GM21423 (cell line): ENCODE data around the gene IQSEC1.
A peak's percentile ranks its signal among the peaks of the same experiment; 100 is the strongest.

Source experiments
- ATAC-seq: cut with Tn5 transposase; IDR thresholded peaks from one replicate; pipeline ENCODE4 v1.9.1; 2021; ENCODE audit warnings: mild to moderate bottlenecking, moderate library complexity; ENCODE audit not compliant: unreplicated experiment

IQSEC1 gene

DNA sequence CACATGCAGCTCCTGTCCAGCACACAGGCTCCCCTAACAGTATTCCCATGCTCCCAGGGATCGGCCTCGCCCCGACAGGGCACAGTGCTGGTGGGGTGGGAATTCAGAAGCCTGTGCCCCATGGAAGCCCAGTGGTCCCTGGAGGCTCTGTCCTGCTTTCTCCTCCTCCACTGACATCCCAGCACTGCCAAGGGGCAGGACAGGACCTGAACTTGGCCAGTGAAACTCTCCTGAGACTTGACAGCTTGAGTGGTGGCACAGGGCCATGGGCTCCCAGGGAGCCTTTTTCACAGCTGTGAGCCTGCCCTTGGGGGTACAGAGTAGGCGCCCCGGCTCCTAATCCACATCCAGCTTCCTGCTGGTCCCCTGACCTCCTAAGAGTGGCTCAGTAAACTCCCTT is 38.4 kb downstream of the IQSEC1 start:
- no peak for ATAC-seq

- ATAC-seq = no peak
These were observed 39.0 kb downstream of the IQSEC1 start for GRCh38 chr3:13034109-13034800.

DNA sequence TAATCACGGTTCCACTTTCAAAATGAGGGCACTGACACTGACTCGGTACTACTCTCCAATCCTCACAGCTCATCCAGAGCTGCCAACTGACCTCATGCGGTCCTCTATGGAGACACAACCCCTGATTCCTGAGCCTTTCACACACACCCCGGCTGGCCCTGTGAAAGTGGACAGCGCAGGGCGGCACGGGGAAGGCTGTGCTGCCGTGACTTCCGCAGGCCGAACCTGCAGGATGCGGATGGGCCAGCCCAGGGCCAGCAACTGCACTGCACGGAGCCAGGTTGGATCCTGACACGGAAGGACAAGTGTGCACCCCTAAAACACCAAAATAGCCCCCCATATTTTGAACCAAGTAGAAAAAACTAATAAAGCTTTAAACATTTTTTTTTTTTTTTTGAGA is 41.0 kb downstream of the IQSEC1 start:
- ATAC-seq = no peak

DNA sequence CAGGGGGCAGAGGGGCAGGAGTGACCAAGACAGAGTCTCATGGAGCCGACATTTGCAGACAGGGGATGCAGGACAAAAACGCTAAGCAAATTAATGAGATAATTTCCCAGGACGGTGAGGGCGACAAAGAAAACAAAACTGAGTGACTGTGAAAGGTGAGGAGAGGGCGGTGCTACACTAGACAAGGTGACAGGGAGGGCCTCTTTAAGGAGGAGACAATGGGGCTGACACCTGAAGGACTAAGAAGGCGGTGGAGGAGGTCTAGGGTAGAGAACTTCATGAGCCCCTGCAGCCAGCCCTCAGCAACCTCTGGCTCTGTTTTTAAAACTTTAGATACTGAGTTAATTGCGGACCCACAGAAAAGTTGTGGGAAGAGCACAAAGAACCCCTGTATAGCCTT is 41.6 kb downstream of the IQSEC1 start:
- ATAC-seq = no peak

GRCh38 chr3:13030684-13031083 is 42.5 kb downstream of the IQSEC1 start:
- no peak for ATAC-seq

DNA sequence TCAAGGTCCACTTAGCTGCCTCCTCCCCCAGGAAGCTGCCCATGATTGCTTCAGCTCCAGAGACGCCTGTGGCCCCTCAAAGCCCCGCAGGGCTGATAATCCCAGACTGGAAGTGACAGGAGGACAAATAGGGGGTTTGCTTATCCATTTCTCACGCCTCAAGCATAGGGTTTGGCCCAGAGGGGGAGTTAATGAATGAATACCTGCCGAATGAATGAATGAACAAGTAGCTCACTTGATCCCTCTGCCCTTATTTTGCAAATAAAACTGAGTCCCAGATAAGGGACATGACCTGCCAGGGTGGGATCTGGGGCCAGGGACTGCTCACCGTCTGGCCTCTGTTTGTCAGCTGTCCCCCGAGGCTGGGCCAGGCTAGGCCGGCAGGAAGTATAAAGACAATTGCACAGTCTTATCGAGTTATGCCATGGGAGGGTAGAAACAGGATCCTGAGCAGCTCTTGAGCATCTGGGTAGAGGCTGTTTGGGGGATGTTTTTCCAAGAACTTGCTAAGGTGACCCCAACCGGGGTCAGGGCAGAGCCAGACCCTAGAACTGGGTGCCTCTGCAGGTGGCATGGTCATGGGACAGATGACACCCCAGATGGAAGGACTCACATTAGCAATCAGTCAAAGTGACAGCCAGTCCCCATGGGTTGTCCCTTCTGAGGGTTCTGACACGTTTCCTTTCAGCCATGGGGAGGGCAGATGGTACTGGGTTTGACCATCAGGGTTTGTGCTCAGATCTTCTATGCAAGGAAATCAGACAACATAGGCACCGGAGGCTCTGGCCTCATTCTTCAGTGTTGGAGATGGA is 45.0 kb downstream of the IQSEC1 start:
- ATAC-seq = no peak

GRCh38 chr3:13027154-13027553 is 46.1 kb downstream of the IQSEC1 start:
- ATAC-seq = no peak

- ATAC-seq = no peak
These were observed 46.7 kb downstream of the IQSEC1 start for GRCh38 chr3:13026534-13026933.

- no peak for ATAC-seq
These were observed 47.3 kb downstream of the IQSEC1 start for GRCh38 chr3:13025778-13026518.

DNA sequence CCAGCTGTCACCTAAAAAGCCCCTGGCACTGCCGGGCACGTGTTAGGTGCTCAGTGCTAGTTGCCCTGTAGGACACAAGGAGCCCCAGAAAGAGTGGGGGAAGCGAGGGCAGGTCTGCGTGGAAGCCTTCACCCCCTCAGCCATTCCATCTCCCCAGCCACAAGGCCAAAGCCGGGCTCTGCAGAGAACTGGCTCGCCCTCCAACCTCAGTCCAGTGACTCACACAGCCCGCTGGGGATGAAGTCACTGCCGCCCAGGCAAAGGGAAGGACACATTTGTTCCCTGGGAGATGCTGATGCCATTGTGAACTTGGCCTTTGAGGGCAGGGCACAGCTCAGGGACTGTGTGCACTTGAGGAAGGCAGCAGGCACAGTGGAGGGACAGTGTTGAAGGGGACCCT is 48.1 kb downstream of the IQSEC1 start:
- no peak for ATAC-seq

DNA sequence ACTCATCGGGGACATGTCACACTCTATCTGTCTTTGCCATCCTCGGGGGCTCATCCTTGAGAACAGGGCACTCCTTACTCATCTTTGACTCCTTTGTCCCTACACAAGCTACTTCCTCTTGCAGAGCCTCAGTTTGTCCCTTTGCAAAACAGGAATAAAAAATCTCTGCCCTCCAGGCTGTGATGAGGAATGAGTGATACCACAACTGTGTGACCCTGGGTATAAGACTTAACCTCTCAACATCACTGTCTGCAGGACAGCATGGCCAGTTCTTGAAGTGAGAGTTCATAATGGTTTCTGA is 48.5 kb downstream of the IQSEC1 start:
- no peak for ATAC-seq

DNA sequence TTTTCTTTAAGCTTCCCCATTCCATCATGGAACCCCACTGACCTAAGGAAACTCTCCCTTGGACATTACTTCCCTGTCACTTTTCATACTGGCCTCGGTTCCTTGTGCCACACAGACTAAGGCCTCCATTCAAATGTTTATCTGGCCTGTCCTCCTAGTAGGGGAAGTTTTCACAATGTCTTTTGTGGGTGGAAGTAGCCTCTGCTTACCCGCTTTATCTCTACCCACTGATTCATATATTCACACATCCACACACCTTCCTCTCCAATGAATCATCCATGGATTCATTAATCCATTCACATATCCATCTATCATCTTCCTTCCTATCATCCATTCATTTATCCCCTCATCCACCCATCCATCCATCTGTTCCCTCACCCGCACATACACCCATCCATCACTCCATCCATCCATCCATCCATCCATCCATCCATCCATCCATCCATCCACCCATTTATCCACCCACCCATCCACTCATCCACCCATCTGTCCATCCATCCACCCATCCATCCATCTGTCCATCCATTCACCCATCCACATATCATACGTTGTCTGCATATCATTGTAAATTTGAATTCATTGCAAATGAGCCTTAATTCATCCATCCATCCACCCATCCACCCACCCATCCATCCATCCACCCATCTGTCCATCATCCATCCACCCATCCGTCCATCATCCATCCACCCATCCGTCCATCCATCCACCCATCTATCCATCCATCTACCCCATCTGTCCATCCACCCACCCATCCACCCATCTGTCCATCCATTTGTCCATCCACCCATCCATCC is 49.1 kb downstream of the IQSEC1 start:
- no peak for ATAC-seq

- ATAC-seq = peak; percentile 25
These were observed 49.8 kb downstream of the IQSEC1 start for GRCh38 chr3:13023235-13023970.

DNA sequence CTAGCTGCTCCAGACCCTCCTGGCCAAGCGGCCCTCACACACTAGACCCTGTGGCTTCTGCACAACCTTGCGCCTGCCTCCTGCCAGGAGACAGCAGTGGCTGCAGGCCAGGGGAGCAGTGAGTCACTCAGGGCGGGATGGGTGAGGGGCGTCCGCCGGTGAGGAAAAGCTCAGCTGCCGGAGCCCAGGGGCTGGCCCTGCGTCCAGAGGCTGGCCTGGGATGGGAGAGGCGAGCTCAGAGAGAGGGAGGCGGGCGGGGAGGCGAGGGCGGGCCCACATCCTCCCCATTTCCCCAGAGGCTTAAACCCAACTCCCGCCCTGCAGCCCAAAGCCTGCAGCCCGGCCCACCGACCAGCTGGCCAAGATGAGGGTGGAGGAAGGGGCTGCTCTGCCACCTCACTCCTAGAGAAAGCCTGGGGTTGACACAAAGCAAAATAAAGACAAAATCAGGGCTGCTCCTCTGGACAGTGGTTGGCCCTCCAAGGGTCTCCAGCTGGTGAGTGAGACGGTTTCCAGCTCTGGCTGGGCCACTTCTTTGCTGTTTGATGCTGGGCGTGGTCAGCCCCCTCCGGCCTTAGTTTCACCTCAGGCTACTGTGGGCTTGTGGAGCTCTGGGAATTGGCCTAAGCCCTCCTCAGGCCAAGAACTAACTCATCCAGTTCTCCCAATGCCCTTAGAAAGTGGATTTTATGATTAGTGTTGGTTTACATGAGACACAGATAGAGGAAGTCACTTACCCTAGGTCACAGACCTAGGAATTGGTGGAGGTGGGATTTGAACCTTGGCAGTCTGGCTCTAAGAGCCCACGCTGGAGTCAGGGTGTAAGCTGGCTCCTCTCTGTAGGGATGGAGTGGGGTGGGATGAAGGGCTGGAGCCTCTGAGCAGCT is 50.6 kb downstream of the IQSEC1 start:
- ATAC-seq = peak; percentile 49

- peak; percentile 24 for ATAC-seq
These were observed 51.8 kb downstream of the IQSEC1 start for GRCh38 chr3:13021141-13022114.

DNA sequence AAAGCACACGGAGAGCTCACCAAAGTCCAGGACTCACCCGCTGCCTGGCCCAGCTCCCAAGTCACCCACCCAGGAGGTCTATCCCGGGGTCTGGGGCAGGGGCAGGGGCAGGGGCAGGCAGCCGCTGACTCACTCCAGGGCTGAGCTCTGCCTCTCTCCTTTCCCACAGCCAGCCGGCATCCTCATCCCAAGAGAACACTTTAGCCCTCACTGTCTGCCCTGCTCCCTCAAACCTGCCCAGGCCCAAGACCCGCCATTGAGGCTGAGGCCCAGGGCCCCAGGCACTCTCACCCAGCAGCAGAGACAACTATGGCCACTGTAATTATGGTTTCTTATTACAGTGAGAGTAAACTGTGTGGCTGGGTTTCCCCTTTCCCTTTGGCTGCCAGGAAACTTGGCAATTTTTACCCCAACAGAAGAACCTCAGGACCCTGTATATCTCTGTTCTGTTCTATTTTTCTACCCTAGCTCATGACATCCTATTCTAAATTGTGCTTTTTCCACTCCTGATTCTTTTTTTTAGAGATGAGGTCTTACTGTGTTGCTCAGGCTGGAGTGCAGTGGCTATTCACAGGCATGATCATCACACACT is 53.0 kb downstream of the IQSEC1 start:
- no peak for ATAC-seq

DNA sequence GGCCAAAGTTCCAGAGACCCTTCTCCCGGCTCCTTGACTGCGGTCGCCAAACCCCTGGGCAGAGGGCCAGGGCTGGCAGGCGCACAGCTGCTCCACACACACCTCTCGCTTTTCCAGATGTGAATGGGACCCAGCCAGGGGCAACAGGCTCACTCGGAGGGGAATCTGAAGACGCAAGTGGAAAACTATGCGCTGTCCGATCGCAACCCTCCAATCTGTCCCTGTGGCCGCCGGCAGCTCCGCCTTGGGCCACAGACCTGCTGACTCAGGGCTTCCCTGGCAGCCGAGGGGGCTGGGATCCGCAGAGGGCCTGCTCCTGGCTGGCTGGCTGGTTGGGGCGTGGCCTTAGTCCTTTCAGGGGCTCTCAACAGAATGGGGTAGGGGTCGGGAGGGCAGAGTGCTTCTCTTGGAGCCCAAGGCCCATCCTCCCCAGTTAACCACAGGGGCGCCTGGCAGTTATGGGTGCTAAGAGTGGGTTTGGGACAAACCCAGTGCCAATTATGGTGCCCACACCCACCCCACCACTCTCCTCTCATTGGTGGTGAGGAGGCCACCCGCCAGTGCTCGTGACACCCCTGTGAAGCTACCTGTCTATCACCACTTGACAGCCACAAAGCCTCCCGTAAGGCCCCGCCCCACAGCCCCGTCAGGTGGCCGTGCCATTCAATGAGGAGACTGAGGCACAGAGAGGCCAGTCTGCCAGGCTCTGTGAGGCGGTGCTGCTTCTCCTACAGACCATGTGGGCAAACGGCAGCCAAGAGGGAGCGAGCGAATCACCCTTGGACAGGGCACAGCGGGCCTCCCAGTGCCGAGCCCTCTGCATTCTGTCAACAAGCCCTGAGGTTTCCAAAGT is 53.8 kb downstream of the IQSEC1 start:
- ATAC-seq = no peak
